HFFc6 (cell line): ENCODE measurements around the gene SDCBP2. TPM values are rescaled to one million over a fixed set of nuclear protein-coding genes. Genes with fewer than 3 reads are reported as not detected.

Source experiments
- DNase-seq: peaks from one replicate; pipeline ENCODE4 v3.0.0-alpha.2; 2018
- H3K27ac Mint-ChIP-seq: 2 replicates; pipeline ENCODE4 v1.8.0; 2020; ENCODE audit warnings: mild to moderate bottlenecking, mixed read lengths
- H3K27me3 Mint-ChIP-seq: 2 replicates; pipeline ENCODE4 v1.8.0; 2021; ENCODE audit warnings: mild to moderate bottlenecking, moderate library complexity, mixed read lengths; ENCODE audit not compliant: insufficient read depth
- H3K36me3 Mint-ChIP-seq: 2 replicates; pipeline ENCODE4 v1.8.0; 2021; ENCODE audit warnings: low read depth, mixed read lengths
- H3K4me1 Mint-ChIP-seq: 2 replicates; pipeline ENCODE4 v1.8.0; 2020; ENCODE audit warnings: low read depth, mixed read lengths
- H3K4me3 Mint-ChIP-seq: 2 replicates; pipeline ENCODE4 v1.8.0; 2020; ENCODE audit warnings: mild to moderate bottlenecking, moderate library complexity, mixed read lengths
- H3K9me3 Mint-ChIP-seq: 2 replicates; pipeline ENCODE4 v1.8.0; 2020; ENCODE audit warnings: mild to moderate bottlenecking, mixed read lengths
- total RNA-seq, 6 experiments: library from RNA; stranded (reverse); fragmentation: NEBNext Ultra II Directional; extraction: Animal tissue kit (Norgen Biotek cat#: 25700); gene quantifications; 2 replicates in 1 of 6; 3 replicates in 5 of 6; pipeline ENCODE4 v1.2.3, GENCODE V29; 2021
- TF ChIP-seq, protein P1 (sequence below): fragments of 200-600 bp; sonication (generic); IDR thresholded peaks from 2 replicates; pipeline ENCODE4 v1.5.0; 2021; ENCODE audit warnings: antibody characterized with exemption, mild to moderate bottlenecking

SDCBP2 gene
- total RNA-seq, 6 experiments from 2014 or later, result 0.51 to 1.5 (median 0.76) TPM

DNA sequence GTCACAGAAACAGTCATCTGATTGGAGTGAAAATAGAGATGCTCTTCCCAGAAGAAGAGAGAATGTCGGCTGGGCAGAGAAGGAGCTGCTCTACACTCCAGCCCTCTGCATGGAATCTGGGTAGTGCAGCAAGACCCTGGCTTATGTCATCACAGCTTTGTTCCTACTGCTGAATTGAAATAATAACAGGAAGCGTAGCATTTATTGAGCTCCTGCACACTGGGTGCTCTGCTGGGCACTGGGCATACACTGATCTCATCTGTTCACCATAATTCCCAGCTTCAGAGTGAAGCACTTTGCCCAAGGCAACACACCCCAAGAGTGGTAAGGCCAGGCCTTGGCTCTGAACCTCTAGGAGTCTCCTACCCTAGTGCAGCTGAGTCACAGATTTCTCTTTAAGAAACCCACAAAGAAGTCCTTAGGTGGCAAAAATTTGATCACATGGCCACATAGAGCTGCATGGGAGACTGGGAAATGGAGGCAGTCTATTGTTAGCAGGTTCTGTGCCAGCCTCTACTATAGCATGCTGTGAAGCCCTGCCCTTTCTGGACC lies 3.9 kb upstream of the SDCBP2 start:
- H3K27ac Mint-ChIP-seq, result 0 out of 2 replicates have a peak overlapping the region, but pooled peaks have one; percentile 16
- no peak overlapping the region for H3K4me3 Mint-ChIP-seq
- peaks cover 2% of the 10 kb centered on the region; the same call in 1 of the 2 replicates for H3K27me3 Mint-ChIP-seq
- DNase-seq, result no peak
- peaks cover 37% of the 10 kb centered on the region for H3K4me1 Mint-ChIP-seq
- TF ChIP-seq, protein P1, sequence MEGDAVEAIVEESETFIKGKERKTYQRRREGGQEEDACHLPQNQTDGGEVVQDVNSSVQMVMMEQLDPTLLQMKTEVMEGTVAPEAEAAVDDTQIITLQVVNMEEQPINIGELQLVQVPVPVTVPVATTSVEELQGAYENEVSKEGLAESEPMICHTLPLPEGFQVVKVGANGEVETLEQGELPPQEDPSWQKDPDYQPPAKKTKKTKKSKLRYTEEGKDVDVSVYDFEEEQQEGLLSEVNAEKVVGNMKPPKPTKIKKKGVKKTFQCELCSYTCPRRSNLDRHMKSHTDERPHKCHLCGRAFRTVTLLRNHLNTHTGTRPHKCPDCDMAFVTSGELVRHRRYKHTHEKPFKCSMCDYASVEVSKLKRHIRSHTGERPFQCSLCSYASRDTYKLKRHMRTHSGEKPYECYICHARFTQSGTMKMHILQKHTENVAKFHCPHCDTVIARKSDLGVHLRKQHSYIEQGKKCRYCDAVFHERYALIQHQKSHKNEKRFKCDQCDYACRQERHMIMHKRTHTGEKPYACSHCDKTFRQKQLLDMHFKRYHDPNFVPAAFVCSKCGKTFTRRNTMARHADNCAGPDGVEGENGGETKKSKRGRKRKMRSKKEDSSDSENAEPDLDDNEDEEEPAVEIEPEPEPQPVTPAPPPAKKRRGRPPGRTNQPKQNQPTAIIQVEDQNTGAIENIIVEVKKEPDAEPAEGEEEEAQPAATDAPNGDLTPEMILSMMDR, result no peak
- H3K36me3 Mint-ChIP-seq, result peaks cover 20% of the 10 kb centered on the region
- H3K9me3 Mint-ChIP-seq, result no peaks in the 10 kb centered on the region

DNA sequence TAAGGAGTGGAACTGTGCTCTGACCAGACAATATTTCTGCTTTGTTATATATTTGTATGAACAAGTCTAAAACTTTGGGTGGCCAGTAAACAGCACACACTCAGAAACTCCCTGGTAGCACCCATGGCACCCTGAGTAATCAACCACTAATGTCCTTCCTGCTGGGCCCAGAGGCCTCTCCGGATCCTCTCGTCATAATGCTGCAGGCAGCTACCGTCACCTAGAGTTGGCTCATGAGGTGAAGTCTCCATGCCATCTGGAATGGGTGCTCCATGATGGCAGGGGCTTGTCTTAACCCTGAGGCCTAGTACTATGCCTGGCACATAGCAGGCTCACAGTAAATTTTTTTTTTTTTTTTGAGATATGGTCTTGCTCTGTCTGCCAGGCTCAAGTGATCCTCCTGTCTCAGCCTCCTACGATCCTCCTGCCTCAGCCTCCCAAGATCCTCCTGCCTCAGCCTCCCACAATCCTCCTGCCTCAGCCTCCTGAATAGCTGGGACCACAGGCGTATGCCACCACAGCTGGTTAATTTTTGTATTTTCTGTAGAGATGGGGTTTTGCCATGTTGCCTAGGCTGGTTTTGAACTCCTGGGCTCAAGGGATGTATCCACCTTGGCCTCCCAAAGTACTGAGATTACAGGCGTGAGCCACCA lies 3.0 kb upstream of the SDCBP2 start:
- no peaks in the 10 kb centered on the region for H3K9me3 Mint-ChIP-seq
- DNase-seq, result no peak
- H3K4me3 Mint-ChIP-seq, result no peak overlapping the region
- H3K36me3 Mint-ChIP-seq, result peaks cover 20% of the 10 kb centered on the region
- H3K27me3 Mint-ChIP-seq, result peaks cover 2% of the 10 kb centered on the region; the same call in 1 of the 2 replicates
- H3K27ac Mint-ChIP-seq, result no peak overlapping the region; the same call in 1 of the 2 replicates
- peaks cover 28% of the 10 kb centered on the region for H3K4me1 Mint-ChIP-seq
- TF ChIP-seq, protein P1, result no peak

DNA sequence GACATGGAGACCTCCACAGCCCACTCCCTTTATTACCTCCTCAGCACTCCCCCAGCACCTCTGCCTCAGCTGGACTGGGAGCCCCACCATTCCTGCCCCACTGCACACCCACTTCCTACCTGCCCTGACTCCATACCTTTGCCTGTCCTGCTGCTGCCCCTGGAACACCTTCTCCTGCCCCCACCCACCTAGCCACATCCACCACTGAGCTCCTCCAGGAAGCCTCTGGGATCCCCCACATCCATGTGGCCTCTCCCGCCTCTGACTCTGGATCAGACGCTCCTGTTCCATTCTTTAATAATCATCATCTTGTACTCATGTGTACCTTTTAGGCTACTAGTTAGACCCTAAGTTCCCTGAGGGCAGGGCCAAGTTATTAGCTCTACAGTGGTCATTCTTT lies 2.2 kb upstream of the SDCBP2 start:
- H3K4me3 Mint-ChIP-seq, result no peak overlapping the region
- no peak for DNase-seq

DNA sequence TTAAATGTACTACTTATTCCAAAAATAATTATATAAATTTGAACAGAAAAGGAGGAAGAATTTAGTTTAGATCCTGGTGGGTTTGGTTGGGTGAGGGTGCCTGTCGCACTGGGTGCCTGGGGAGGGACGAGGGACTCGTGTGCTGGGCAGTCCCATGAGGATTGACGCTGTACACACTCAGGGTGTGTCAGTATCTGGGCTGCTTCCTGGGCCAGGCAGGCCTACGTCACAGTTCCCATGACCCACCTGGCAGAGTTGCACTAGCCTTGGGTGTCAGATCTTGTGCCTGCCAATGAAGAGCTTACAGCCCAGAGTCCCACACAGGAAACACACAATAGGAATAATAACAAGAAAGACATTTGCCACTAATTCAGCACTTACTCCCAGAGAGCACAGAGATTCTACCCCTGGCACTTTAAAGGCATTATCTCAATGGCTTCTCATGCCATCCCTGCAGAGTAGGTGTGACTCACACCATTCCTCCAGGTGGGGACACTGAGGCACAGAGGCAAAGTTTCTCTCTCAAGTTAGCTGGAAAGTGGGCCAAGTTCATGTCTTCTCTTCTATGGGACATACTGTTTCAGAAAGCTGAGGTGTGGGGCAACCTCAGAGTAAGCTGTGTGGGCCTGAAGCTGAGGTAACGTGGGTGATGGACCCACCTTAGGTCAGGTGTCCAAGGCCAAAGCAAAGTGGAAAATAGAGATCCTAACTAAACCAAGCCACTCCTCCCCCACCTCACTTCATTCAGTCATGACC lies 1.3 kb upstream of the SDCBP2 start:
- H3K9me3 Mint-ChIP-seq, result no peaks in the 10 kb centered on the region
- no peaks in the 10 kb centered on the region for H3K27me3 Mint-ChIP-seq
- no peak for DNase-seq
- TF ChIP-seq, protein P1, result no peak
- H3K4me3 Mint-ChIP-seq, result no peak overlapping the region
- H3K27ac Mint-ChIP-seq, result no peak overlapping the region
- H3K4me1 Mint-ChIP-seq, result peaks cover 14% of the 10 kb centered on the region
- H3K36me3 Mint-ChIP-seq, result peaks cover 20% of the 10 kb centered on the region

More for the DNA sequence above, 2.2 kb upstream of the SDCBP2 start:
- H3K9me3 Mint-ChIP-seq, result no peaks in the 10 kb centered on the region
- H3K27ac Mint-ChIP-seq, result no peak overlapping the region
- no peaks in the 10 kb centered on the region for H3K27me3 Mint-ChIP-seq
- peaks cover 20% of the 10 kb centered on the region for H3K36me3 Mint-ChIP-seq
- TF ChIP-seq, protein P1, result no peak
- H3K4me1 Mint-ChIP-seq, result peaks cover 20% of the 10 kb centered on the region

DNA sequence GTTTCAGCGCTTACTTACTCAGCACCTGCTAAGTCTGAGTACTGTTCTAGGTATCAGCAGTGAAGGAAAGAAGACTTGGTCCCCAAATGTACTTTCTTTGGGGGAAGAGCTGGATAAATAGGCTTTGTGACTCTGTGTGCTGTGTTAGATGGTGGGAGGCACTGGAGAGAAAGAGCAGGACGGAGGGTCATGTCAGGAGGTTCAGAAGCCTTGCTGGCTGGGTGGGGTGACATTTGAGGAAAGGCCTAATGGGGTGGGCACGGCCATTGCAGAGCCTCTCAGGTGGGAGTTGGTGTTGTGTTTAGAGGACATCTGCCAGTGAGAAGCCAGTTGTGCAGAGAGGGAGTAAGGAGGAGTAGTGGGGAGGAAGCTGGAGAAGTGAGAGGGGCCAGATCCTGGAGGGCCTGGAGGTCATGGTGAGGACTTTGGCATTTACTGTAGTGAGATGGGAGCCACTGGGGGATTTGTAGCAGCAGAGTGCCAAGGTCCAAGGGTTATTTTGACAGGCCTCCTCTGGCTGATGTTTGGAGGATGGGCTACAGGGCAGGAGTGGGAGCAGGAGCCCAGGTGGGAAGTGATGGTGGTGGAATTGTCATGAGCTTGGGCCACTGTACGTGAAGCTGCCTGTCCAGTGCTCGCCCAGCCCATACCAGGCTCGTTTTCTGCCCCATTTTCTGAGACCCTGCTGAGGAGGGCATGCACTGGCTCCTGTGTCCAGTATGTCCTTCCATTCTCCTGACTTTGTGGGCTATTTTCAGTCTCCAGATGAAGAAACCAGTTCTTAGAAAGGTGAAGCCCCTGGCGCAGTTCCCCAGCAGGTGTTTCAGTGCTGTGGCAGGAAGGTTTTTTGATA lies 886 bp downstream of the SDCBP2 start:
- peaks cover 19% of the 10 kb centered on the region for H3K4me1 Mint-ChIP-seq
- H3K27ac Mint-ChIP-seq, result no peak overlapping the region
- TF ChIP-seq, protein P1, result no peak
- H3K36me3 Mint-ChIP-seq, result peaks cover 12% of the 10 kb centered on the region
- H3K4me3 Mint-ChIP-seq, result no peak overlapping the region
- no peak for DNase-seq
- H3K9me3 Mint-ChIP-seq, result no peaks in the 10 kb centered on the region
- H3K27me3 Mint-ChIP-seq, result peaks cover 2% of the 10 kb centered on the region; the same call in 1 of the 2 replicates
